ENCODE data around the gene ITFG2.

GRCh38 chr12:2862876-2863275 is 50.4 kb downstream of the ITFG2 start:
- no peak for TF ChIP-seq RAD21 (IDR thresholded peaks at IDR 0.05; ENCODE audit: low read depth)
- TF ChIP-seq FOXM1 (IDR thresholded peaks at IDR 0.05; ENCODE audit: borderline replicate concordance, low read depth) = no peak
- TF ChIP-seq MAX (IDR thresholded peaks at IDR 0.05) = no peak
- TF ChIP-seq EGR1 (IDR thresholded peaks at IDR 0.05) = no peak
- no peak for TF ChIP-seq EP300 (IDR thresholded peaks at IDR 0.05; ENCODE audit: borderline replicate concordance)
- no peak for TF ChIP-seq TCF12 (IDR thresholded peaks at IDR 0.05; ENCODE audit: low read depth)
- TF ChIP-seq REST (IDR thresholded peaks at IDR 0.05; ENCODE audit: low read depth) = no peak
- no peak for TF ChIP-seq NFIC (IDR thresholded peaks at IDR 0.05)
